ENCODE results near the gene PIR. TPM values are rescaled to one million over a fixed set of nuclear protein-coding genes. Genes with fewer than 3 reads are reported as not detected.

The PIR gene
- total RNA-seq, 1 donor from 2014 or later: 28.8 TPM

GRCh38 chrX:15435836-15436619 lies 57.1 kb downstream of the PIR start:
- TF ChIP-seq CTCF (IDR thresholded peaks at IDR 0.05; ENCODE audit: unreplicated experiment): no peak
- Mint-ChIP-seq H3K36me3 (peaks cover 21% of the 10 kb centered on the region), H3K4me1 (no peaks in the 10 kb centered on the region), H3K9me3 (peaks cover 12% of the 10 kb centered on the region), H3K27me3 (ENCODE audit: low read depth) (no peaks in the 10 kb centered on the region), H3K4me3 (no peak overlapping the region), H3K27ac (no peak overlapping the region)
- no peak for DNase-seq (ENCODE audit: low spot score in 2 of 2, unreplicated experiment in 2 of 2)

GRCh38 chrX:15434205-15434604 lies 58.9 kb downstream of the PIR start:
- peaks cover 21% of the 10 kb centered on the region for H3K36me3 Mint-ChIP-seq
- no peaks in the 10 kb centered on the region for H3K4me1 Mint-ChIP-seq
- no peak for DNase-seq (ENCODE audit: low spot score in 2 of 2, unreplicated experiment in 2 of 2)
- no peak overlapping the region for H3K4me3 Mint-ChIP-seq
- peaks cover 12% of the 10 kb centered on the region for H3K9me3 Mint-ChIP-seq
- no peak for TF ChIP-seq CTCF (IDR thresholded peaks at IDR 0.05; ENCODE audit: unreplicated experiment)
- no peaks in the 10 kb centered on the region for H3K27me3 Mint-ChIP-seq (ENCODE audit: low read depth)
- no peak overlapping the region for H3K27ac Mint-ChIP-seq

- Mint-ChIP-seq H3K4me3 (no peak overlapping the region), H3K27me3 (ENCODE audit: low read depth) (no peaks in the 10 kb centered on the region), H3K4me1 (no peaks in the 10 kb centered on the region), H3K9me3 (peaks cover 12% of the 10 kb centered on the region), H3K36me3 (peaks cover 21% of the 10 kb centered on the region), H3K27ac (no peak overlapping the region)
- no peak for TF ChIP-seq CTCF (IDR thresholded peaks at IDR 0.05; ENCODE audit: unreplicated experiment)
- DNase-seq (ENCODE audit: low spot score in 2 of 2, unreplicated experiment in 2 of 2): no peak
Measured at GRCh38 chrX:15430584-15430983, 62.5 kb downstream of the PIR start.

GRCh38 chrX:15430076-15430475 lies 63.1 kb downstream of the PIR start:
- Mint-ChIP-seq H3K36me3 (peaks cover 17% of the 10 kb centered on the region), H3K27me3 (ENCODE audit: low read depth) (no peaks in the 10 kb centered on the region), H3K4me3 (no peak overlapping the region), H3K4me1 (no peaks in the 10 kb centered on the region), H3K9me3 (peaks cover 12% of the 10 kb centered on the region), H3K27ac (no peak overlapping the region)
- no peak for TF ChIP-seq CTCF (IDR thresholded peaks at IDR 0.05; ENCODE audit: unreplicated experiment)
- no peak for DNase-seq (ENCODE audit: low spot score in 2 of 2, unreplicated experiment in 2 of 2)

DNA sequence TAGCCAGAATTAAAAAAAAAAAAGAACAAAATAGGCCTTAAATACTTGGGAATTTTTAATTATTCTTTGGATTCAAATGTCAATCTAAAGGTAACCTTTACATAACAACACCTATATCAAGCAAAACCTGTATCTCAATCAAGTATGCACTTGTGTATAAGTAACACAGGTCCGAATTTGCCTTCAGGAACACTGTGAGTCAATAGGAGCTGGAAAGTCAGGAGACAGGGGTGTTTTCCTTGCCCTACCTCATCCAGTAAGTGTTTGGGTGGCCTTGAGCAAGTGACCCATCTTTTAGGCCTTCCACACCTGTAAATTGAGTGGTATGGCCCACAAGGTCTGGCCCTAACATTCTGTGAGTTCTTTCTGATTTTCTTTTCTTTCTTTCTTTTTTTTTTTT lies 68.1 kb downstream of the PIR start:
- no peak overlapping the region for H3K27ac Mint-ChIP-seq
- H3K9me3 Mint-ChIP-seq: peaks cover 20% of the 10 kb centered on the region
- H3K27me3 Mint-ChIP-seq (ENCODE audit: low read depth): no peaks in the 10 kb centered on the region
- peaks cover 26% of the 10 kb centered on the region for H3K36me3 Mint-ChIP-seq
- H3K4me3 Mint-ChIP-seq: no peak overlapping the region
- DNase-seq (ENCODE audit: low spot score in 2 of 2, unreplicated experiment in 2 of 2): no peak
- H3K4me1 Mint-ChIP-seq: no peaks in the 10 kb centered on the region
- TF ChIP-seq CTCF (IDR thresholded peaks at IDR 0.05; ENCODE audit: unreplicated experiment): no peak
